Right renal cortex interstitium (tissue), 3 donors: Measurements from ENCODE around the gene MACROH2A1. TPM values are rescaled to one million over a fixed set of nuclear protein-coding genes. Genes with fewer than 3 reads are reported as not detected.

Experiments
- DNase-seq, 3 donors: peaks; one replicate each; pipeline ENCODE4 v3.0.0-alpha.2; 2013; ENCODE audit warnings: low read depth in 3 of 3, low spot score in 2 of 3
- polyA plus RNA-seq, 3 donors: library from polyadenylated mRNA; unstranded; fragments of 120-200 nt; gene quantifications; one replicate each; pipeline ENCODE4 v1.2.1, GENCODE V29; 2013; ENCODE audit not compliant: insufficient read length in 3 of 3

Gene MACROH2A1
- polyA plus RNA-seq, 3 donors = 199 to 205 (median 202) TPM

GRCh38 chr5:135296900-135297816 lies 101.9 kb downstream of the MACROH2A1 start:
- DNase-seq = no peak

- DNase-seq = no peak
Observed at GRCh38 chr5:135295852-135296251, 103.2 kb downstream of the MACROH2A1 start.

GRCh38 chr5:135294793-135295192 lies 104.2 kb downstream of the MACROH2A1 start:
- DNase-seq = no peak

GRCh38 chr5:135289651-135290050 lies 109.4 kb downstream of the MACROH2A1 start:
- DNase-seq = no peak

- no peak for DNase-seq
Observed at GRCh38 chr5:135287551-135287950, 111.5 kb downstream of the MACROH2A1 start.

Other genes starting within 250 kb of the MACROH2A1 start
- gene DCANP1, start 48.1 kb upstream of the MACROH2A1 start, polyA plus RNA-seq = under 1 TPM in 1 of 3 donors, not detected in 2; 0.18 TPM
- gene TIFAB, start 53.1 kb upstream of the MACROH2A1 start, polyA plus RNA-seq = under 1 TPM; 0.15 to 0.20 (median 0.18) TPM
- not detected for gene NEUROG1, start 136.7 kb upstream of the MACROH2A1 start, polyA plus RNA-seq
- gene CXCL14, start 179.8 kb upstream of the MACROH2A1 start, polyA plus RNA-seq = 10 to 100 TPM; 18.4 to 54.0 (median 36.6) TPM